DND-41 (cell line): ENCODE data around the gene VPS8.

ENCODE experiments used
- ATAC-seq: fragments of 200-7000 bp; cut with Tn5 transposase; 3 replicates; pipeline ENCODE4 v1.9.1; 2021; ENCODE audit warnings: low read depth; ENCODE audit not compliant: insufficient read depth
- DNase-seq: peaks from one replicate; pipeline ENCODE4 v3.0.0-alpha.2; 2020
- H2AFZ ChIP-seq: 2 replicates; pipeline ENCODE4 v1.6.0; 2012; ENCODE audit warnings: low read depth, low read length
- H3K27ac ChIP-seq: 2 replicates; pipeline ENCODE4 v1.5.1; 2012; ENCODE audit warnings: low read length, inconsistent platforms
- H3K27me3 ChIP-seq: fragments of 200-600 bp; sonication (generic); 2 replicates; pipeline ENCODE4 v1.6.0; 2012; ENCODE audit warnings: low read length, mild to moderate bottlenecking, inconsistent platforms; ENCODE audit not compliant: insufficient read depth, poor library complexity
- H3K36me3 ChIP-seq: 2 replicates; pipeline ENCODE4 v1.5.1; 2012; ENCODE audit warnings: low read length, inconsistent platforms; ENCODE audit not compliant: insufficient read depth
- H3K4me1 ChIP-seq: 2 replicates; pipeline ENCODE4 v1.5.1; 2012; ENCODE audit warnings: mild to moderate bottlenecking, low read length; ENCODE audit not compliant: insufficient read depth
- H3K4me2 ChIP-seq: 2 replicates; pipeline ENCODE4 v1.6.0; 2012; ENCODE audit warnings: mild to moderate bottlenecking, moderate library complexity, low read length, inconsistent platforms; ENCODE audit not compliant: insufficient read depth
- H3K4me3 ChIP-seq, 2 experiments: fragments of 200-600 bp in 1 of 2; shearing (Covaris generic) in 1 of 2; 2 replicates each; pipeline ENCODE4 v1.5.1; 2012 to 2016; ENCODE audit warnings: inconsistent platforms in 2 of 2, low read length in 2 of 2, mild to moderate bottlenecking in 2 of 2, low read depth in 1 of 2, moderate library complexity in 1 of 2
- H3K79me2 ChIP-seq: 2 replicates; pipeline ENCODE4 v1.6.0; 2012; ENCODE audit warnings: low read length, inconsistent platforms; ENCODE audit not compliant: insufficient read depth
- H3K9ac ChIP-seq: 2 replicates; pipeline ENCODE4 v1.6.0; 2012; ENCODE audit warnings: low read depth, mild to moderate bottlenecking, inconsistent platforms, low read length, moderate library complexity
- H3K9me3 ChIP-seq: 2 replicates; pipeline ENCODE4 v1.5.1; 2012; ENCODE audit warnings: low read length, moderate library complexity, mild to moderate bottlenecking, inconsistent platforms; ENCODE audit not compliant: insufficient read depth, severe bottlenecking
- H4K20me1 ChIP-seq: 2 replicates; pipeline ENCODE4 v1.6.0; 2012; ENCODE audit warnings: low read length; ENCODE audit not compliant: insufficient read depth
- CTCF ChIP-seq: IDR thresholded peaks from 2 replicates; pipeline ENCODE4 v1.5.1; 2012; ENCODE audit warnings: borderline replicate concordance, low read length, moderate library complexity, mild to moderate bottlenecking; ENCODE audit not compliant: poor library complexity, severe bottlenecking; ENCODE audit errors: extremely low read depth
- EZH2 ChIP-seq: IDR thresholded peaks from 3 replicates; pipeline ENCODE4 v1.6.1; 2012; ENCODE audit warnings: borderline replicate concordance, low read depth, mild to moderate bottlenecking, moderate library complexity, low read length, inconsistent platforms; ENCODE audit not compliant: severe bottlenecking

Gene VPS8

GRCh38 chr3:184772667-184773272, 39.2 kb upstream of the VPS8 start:
- Histone ChIP-seq H3K27ac (no peak overlapping the region), H3K79me2 (no peaks in the 10 kb centered on the region), H4K20me1 (no peaks in the 10 kb centered on the region; the same call in 1 of the 2 replicates), H3K4me1 (no peaks in the 10 kb centered on the region), H3K36me3 (no peaks in the 10 kb centered on the region), H3K4me2 (no peak overlapping the region), H3K9me3 (no peaks in the 10 kb centered on the region), H3K9ac (no peak overlapping the region), H3K4me3 (no peak overlapping the region), H2AFZ (no peak overlapping the region), H3K27me3 (peaks cover 3% of the 10 kb centered on the region)
- no peak for TF ChIP-seq CTCF
- TF ChIP-seq EZH2, result no peak
- ATAC-seq (no peak), DNase-seq (no peak)

- no peak for DNase-seq
- H3K27me3 ChIP-seq, result peaks cover 3% of the 10 kb centered on the region
- H3K36me3 ChIP-seq, result no peaks in the 10 kb centered on the region
- no peak overlapping the region for H3K27ac ChIP-seq
- no peak overlapping the region for H3K9ac ChIP-seq
- no peak overlapping the region for H3K4me2 ChIP-seq
- no peaks in the 10 kb centered on the region for H3K4me1 ChIP-seq
- TF ChIP-seq EZH2, result no peak
- TF ChIP-seq CTCF, result no peak
- no peaks in the 10 kb centered on the region for H3K9me3 ChIP-seq
- no peaks in the 10 kb centered on the region; the same call in 1 of the 2 replicates for H4K20me1 ChIP-seq
- ATAC-seq, result no peak
- H2AFZ ChIP-seq, result no peak overlapping the region
- no peaks in the 10 kb centered on the region for H3K79me2 ChIP-seq
- H3K4me3 ChIP-seq, result no peak overlapping the region
Observed at GRCh38 chr3:184773283-184774186, 38.4 kb upstream of the VPS8 start.

GRCh38 chr3:184776916-184777315, 35.0 kb upstream of the VPS8 start:
- no peaks in the 10 kb centered on the region for H3K36me3 ChIP-seq
- no peak overlapping the region for H3K27ac ChIP-seq
- H3K79me2 ChIP-seq, result no peaks in the 10 kb centered on the region
- TF ChIP-seq EZH2 (no peak), CTCF (no peak)
- DNase-seq (no peak), ATAC-seq (no peak)
- no peak overlapping the region for H3K9ac ChIP-seq
- no peaks in the 10 kb centered on the region for H3K4me1 ChIP-seq
- H4K20me1 ChIP-seq, result no peaks in the 10 kb centered on the region
- H2AFZ ChIP-seq, result no peak overlapping the region
- no peak overlapping the region for H3K4me3 ChIP-seq
- no peak overlapping the region for H3K4me2 ChIP-seq
- no peaks in the 10 kb centered on the region for H3K9me3 ChIP-seq
- H3K27me3 ChIP-seq, result peaks cover 3% of the 10 kb centered on the region
